Measurements from ENCODE around the gene CLEC16A.

The CLEC16A gene

GRCh38 chr16:11108466-11108805 is 164.1 kb downstream of the CLEC16A start:
- Histone ChIP-seq H3K4me3 (replicated peaks; ENCODE audit: insufficient read depth, low read length) (no peak overlapping the region), H3K27ac (replicated peaks) (no peak overlapping the region), H3K27me3 (ENCODE audit: insufficient read depth, poor library complexity, severe bottlenecking) (no peaks in the 10 kb centered on the region)
- no peak for DNase-seq (ENCODE audit: low read depth in 1 of 2, low spot score in 1 of 2)
- TF ChIP-seq, protein P1, sequence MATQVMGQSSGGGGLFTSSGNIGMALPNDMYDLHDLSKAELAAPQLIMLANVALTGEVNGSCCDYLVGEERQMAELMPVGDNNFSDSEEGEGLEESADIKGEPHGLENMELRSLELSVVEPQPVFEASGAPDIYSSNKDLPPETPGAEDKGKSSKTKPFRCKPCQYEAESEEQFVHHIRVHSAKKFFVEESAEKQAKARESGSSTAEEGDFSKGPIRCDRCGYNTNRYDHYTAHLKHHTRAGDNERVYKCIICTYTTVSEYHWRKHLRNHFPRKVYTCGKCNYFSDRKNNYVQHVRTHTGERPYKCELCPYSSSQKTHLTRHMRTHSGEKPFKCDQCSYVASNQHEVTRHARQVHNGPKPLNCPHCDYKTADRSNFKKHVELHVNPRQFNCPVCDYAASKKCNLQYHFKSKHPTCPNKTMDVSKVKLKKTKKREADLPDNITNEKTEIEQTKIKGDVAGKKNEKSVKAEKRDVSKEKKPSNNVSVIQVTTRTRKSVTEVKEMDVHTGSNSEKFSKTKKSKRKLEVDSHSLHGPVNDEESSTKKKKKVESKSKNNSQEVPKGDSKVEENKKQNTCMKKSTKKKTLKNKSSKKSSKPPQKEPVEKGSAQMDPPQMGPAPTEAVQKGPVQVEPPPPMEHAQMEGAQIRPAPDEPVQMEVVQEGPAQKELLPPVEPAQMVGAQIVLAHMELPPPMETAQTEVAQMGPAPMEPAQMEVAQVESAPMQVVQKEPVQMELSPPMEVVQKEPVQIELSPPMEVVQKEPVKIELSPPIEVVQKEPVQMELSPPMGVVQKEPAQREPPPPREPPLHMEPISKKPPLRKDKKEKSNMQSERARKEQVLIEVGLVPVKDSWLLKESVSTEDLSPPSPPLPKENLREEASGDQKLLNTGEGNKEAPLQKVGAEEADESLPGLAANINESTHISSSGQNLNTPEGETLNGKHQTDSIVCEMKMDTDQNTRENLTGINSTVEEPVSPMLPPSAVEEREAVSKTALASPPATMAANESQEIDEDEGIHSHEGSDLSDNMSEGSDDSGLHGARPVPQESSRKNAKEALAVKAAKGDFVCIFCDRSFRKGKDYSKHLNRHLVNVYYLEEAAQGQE (IDR thresholded peaks at IDR 0.05; ENCODE audit: insufficient replicate concordance, low read depth) = no peak
- TF ChIP-seq, protein P2, sequence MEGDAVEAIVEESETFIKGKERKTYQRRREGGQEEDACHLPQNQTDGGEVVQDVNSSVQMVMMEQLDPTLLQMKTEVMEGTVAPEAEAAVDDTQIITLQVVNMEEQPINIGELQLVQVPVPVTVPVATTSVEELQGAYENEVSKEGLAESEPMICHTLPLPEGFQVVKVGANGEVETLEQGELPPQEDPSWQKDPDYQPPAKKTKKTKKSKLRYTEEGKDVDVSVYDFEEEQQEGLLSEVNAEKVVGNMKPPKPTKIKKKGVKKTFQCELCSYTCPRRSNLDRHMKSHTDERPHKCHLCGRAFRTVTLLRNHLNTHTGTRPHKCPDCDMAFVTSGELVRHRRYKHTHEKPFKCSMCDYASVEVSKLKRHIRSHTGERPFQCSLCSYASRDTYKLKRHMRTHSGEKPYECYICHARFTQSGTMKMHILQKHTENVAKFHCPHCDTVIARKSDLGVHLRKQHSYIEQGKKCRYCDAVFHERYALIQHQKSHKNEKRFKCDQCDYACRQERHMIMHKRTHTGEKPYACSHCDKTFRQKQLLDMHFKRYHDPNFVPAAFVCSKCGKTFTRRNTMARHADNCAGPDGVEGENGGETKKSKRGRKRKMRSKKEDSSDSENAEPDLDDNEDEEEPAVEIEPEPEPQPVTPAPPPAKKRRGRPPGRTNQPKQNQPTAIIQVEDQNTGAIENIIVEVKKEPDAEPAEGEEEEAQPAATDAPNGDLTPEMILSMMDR (IDR thresholded peaks at IDR 0.05; ENCODE audit: insufficient read depth, low read length) = no peak
- TF ChIP-seq GABPA (IDR thresholded peaks at IDR 0.05; ENCODE audit: low read depth) (no peak), POLR2AphosphoS5 (IDR thresholded peaks at IDR 0.05; ENCODE audit: low read depth) (no peak), SPI1 (IDR thresholded peaks at IDR 0.05; ENCODE audit: borderline replicate concordance, low read depth) (no peak)

DNA sequence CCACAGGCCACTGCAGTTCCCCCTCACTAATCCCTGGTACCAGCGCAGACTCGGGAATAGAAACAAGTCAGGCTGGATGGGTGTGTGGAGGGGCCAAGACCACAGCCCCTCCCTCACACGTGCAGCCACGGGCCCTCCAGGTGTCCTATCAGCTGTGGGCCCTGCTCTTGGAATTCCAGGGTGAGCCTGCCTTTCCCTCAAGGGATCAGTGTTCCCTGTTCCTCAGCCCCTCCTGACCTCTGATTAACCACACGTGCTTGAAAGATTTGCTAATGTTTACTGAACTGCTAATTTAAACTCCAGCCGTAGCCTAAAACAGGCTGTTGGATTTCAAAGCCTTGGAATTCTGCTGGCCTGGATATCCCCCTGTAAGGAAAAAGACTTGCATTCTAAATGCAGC is 165.2 kb downstream of the CLEC16A start:
- H3K27ac ChIP-seq (replicated peaks) = no peak overlapping the region
- DNase-seq (ENCODE audit: low read depth in 1 of 2, low spot score in 1 of 2) = no peak
- TF ChIP-seq POLR2AphosphoS5 (IDR thresholded peaks at IDR 0.05; ENCODE audit: low read depth) (no peak), SPI1 (IDR thresholded peaks at IDR 0.05; ENCODE audit: borderline replicate concordance, low read depth) (no peak), GABPA (IDR thresholded peaks at IDR 0.05; ENCODE audit: low read depth) (no peak)
- TF ChIP-seq, protein P2 (IDR thresholded peaks at IDR 0.05; ENCODE audit: insufficient read depth, low read length) = no peak
- TF ChIP-seq, protein P1 (IDR thresholded peaks at IDR 0.05; ENCODE audit: insufficient replicate concordance, low read depth) = no peak

DNA sequence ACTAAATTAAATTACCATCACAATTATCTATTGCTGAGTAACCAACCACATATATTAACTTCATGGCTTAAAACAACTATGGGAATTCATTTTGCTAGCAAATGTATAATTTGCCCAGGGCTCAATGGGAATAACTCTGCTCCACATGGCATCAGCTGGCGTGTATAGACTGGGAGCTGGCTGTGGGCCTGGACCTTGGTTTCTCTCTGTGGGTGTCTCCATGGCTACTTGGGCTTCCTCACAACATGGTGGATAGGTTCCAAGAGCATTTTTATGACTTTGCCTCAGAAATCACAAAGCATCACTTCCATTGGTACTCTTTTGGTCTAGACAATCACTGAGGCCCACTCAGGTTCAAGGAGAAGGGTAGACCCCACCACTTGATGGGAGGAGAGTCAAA is 166.8 kb downstream of the CLEC16A start:
- Histone ChIP-seq H3K27ac (replicated peaks) (no peak overlapping the region), H3K27me3 (ENCODE audit: insufficient read depth, poor library complexity, severe bottlenecking) (no peaks in the 10 kb centered on the region), H3K4me3 (replicated peaks; ENCODE audit: insufficient read depth, low read length) (no peak overlapping the region)
- TF ChIP-seq GABPA (IDR thresholded peaks at IDR 0.05; ENCODE audit: low read depth) (no peak), POLR2AphosphoS5 (IDR thresholded peaks at IDR 0.05; ENCODE audit: low read depth) (no peak), SPI1 (IDR thresholded peaks at IDR 0.05; ENCODE audit: borderline replicate concordance, low read depth) (no peak)
- TF ChIP-seq, protein P2 (IDR thresholded peaks at IDR 0.05; ENCODE audit: insufficient read depth, low read length) = no peak
- TF ChIP-seq, protein P1 (IDR thresholded peaks at IDR 0.05; ENCODE audit: insufficient replicate concordance, low read depth) = no peak
- DNase-seq (ENCODE audit: low read depth in 1 of 2, low spot score in 1 of 2) = no peak

More for the DNA sequence above, 165.2 kb downstream of the CLEC16A start:
- no peaks in the 10 kb centered on the region for H3K27me3 ChIP-seq (ENCODE audit: insufficient read depth, poor library complexity, severe bottlenecking)
- H3K4me3 ChIP-seq (replicated peaks; ENCODE audit: insufficient read depth, low read length) = no peak overlapping the region

Data from HL-60 (cell line).